Type B pancreatic cell (in vitro differentiated cells): ENCODE results near the gene DOHH. TPM values are rescaled to one million over a fixed set of nuclear protein-coding genes. Genes with fewer than 3 reads are reported as not detected.

ENCODE experiments used
- DNase-seq: peaks from one replicate; pipeline ENCODE4 v3.0.0; 2021; ENCODE audit warnings: mixed read lengths; ENCODE audit not compliant: unreplicated experiment; ENCODE audit errors: extremely low spot score
- H3K27ac Mint-ChIP-seq: 2 replicates; pipeline ENCODE4 v1.8.0; 2021; ENCODE audit warnings: mild to moderate bottlenecking, mixed read lengths
- H3K27me3 Mint-ChIP-seq: 2 replicates; pipeline ENCODE4 v1.8.0; 2021; ENCODE audit warnings: mixed read lengths
- H3K36me3 Mint-ChIP-seq: 2 replicates; pipeline ENCODE4 v1.8.0; 2021; ENCODE audit warnings: mixed read lengths
- H3K4me1 Mint-ChIP-seq: one replicate; pipeline ENCODE4 v1.8.0; 2021; ENCODE audit warnings: mixed read lengths; ENCODE audit not compliant: unreplicated experiment
- H3K4me3 Mint-ChIP-seq: 2 replicates; pipeline ENCODE4 v1.8.0; 2021; ENCODE audit warnings: mild to moderate bottlenecking, mixed read lengths
- H3K9me3 Mint-ChIP-seq: 2 replicates; pipeline ENCODE4 v1.8.0; 2021; ENCODE audit warnings: mixed read lengths
- CTCF ChIP-seq: fragments of 200-600 bp; sonication (generic); conservative IDR thresholded peaks from 2 replicates; pipeline ENCODE4 v1.5.0; 2021; ENCODE audit warnings: antibody characterized with exemption, mild to moderate bottlenecking
- total RNA-seq: library from RNA; stranded (reverse); gene quantifications from 2 replicates; pipeline ENCODE4 v1.2.1, GENCODE V29; 2021; ENCODE audit warnings: low replicate concordance

DOHH gene
- total RNA-seq, 1 donor from 2014 or later, result 10.8 TPM

GRCh38 chr19:3546119-3546518 lies 45.6 kb upstream of the DOHH start:
- H3K4me3 Mint-ChIP-seq, result no peak overlapping the region
- no peaks in the 10 kb centered on the region for H3K27me3 Mint-ChIP-seq
- H3K4me1 Mint-ChIP-seq, result no peaks in the 10 kb centered on the region
- H3K36me3 Mint-ChIP-seq, result no peaks in the 10 kb centered on the region
- no peaks in the 10 kb centered on the region for H3K9me3 Mint-ChIP-seq
- TF ChIP-seq CTCF, result no peak
- no peak overlapping the region for H3K27ac Mint-ChIP-seq
- DNase-seq, result no peak

GRCh38 chr19:3545669-3546034 lies 45.2 kb upstream of the DOHH start:
- Mint-ChIP-seq H3K4me1 (no peaks in the 10 kb centered on the region), H3K36me3 (no peaks in the 10 kb centered on the region), H3K4me3 (no peak overlapping the region), H3K27ac (peak overlapping the region; percentile 34), H3K27me3 (no peaks in the 10 kb centered on the region), H3K9me3 (no peaks in the 10 kb centered on the region)
- no peak for TF ChIP-seq CTCF
- DNase-seq, result no peak

- Mint-ChIP-seq H3K36me3 (no peaks in the 10 kb centered on the region), H3K9me3 (no peaks in the 10 kb centered on the region), H3K27ac (peak overlapping the region; percentile 34), H3K27me3 (no peaks in the 10 kb centered on the region), H3K4me1 (no peaks in the 10 kb centered on the region), H3K4me3 (no peak overlapping the region)
- DNase-seq, result peak; percentile 86
- peak; percentile 97 for TF ChIP-seq CTCF
Measured at GRCh38 chr19:3544742-3545668, 44.5 kb upstream of the DOHH start.

- DNase-seq, result no peak
- Mint-ChIP-seq H3K27me3 (no peaks in the 10 kb centered on the region), H3K4me3 (no peak overlapping the region), H3K4me1 (no peaks in the 10 kb centered on the region), H3K9me3 (no peaks in the 10 kb centered on the region), H3K27ac (no peak overlapping the region), H3K36me3 (no peaks in the 10 kb centered on the region)
- no peak for TF ChIP-seq CTCF
Measured at GRCh38 chr19:3544058-3544376, 43.5 kb upstream of the DOHH start.

- H3K4me1 Mint-ChIP-seq, result peaks cover 3% of the 10 kb centered on the region
- DNase-seq, result no peak
- H3K9me3 Mint-ChIP-seq, result no peaks in the 10 kb centered on the region
- H3K27me3 Mint-ChIP-seq, result no peaks in the 10 kb centered on the region
- no peak for TF ChIP-seq CTCF
- no peaks in the 10 kb centered on the region for H3K36me3 Mint-ChIP-seq
- H3K4me3 Mint-ChIP-seq, result no peak overlapping the region
- H3K27ac Mint-ChIP-seq, result no peak overlapping the region
Measured at GRCh38 chr19:3543150-3544057, 42.9 kb upstream of the DOHH start.
